Lower leg skin (tissue), 3 donors: ENCODE results near the gene OR6C2.

Source experiments
- POLR2A ChIP-seq, 2 donors: fragments of 450-650 bp; IDR thresholded peaks; one replicate each; pipeline ENCODE4 v1.6.1; 2016 to 2017; ENCODE audit warnings: antibody characterized with exemption in 2 of 2, mild to moderate bottlenecking in 1 of 2, moderate library complexity in 1 of 2
- TF ChIP-seq, protein P1 (sequence below), 3 donors: fragments of 450-650 bp; IDR thresholded peaks; one replicate each; pipeline ENCODE4 v1.5.1; 2016; ENCODE audit warnings: antibody characterized with exemption in 3 of 3, mild to moderate bottlenecking in 3 of 3, moderate library complexity in 2 of 3

DNA sequence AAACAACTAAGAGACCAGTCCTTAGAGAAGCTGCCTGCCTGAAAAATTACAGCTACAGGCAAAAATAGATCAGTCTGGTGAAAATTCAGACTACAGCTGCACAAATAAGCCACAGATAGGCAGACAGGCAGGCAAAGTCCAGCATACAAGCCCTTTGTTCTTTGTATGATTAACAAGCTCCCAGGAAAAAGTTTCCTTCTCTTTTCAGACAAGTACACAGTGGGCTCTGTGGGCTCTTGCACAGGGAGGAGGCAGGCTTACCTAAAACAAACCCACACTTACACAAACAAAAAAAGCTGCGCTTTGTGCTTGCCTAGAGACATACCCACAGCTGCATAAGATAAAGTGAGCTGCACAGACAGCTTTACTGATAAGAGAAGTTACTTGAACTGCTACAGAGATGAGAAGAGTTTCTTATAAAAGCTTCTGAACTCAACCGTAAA is 56.0 kb downstream of the OR6C2 start:
- TF ChIP-seq, protein P1, sequence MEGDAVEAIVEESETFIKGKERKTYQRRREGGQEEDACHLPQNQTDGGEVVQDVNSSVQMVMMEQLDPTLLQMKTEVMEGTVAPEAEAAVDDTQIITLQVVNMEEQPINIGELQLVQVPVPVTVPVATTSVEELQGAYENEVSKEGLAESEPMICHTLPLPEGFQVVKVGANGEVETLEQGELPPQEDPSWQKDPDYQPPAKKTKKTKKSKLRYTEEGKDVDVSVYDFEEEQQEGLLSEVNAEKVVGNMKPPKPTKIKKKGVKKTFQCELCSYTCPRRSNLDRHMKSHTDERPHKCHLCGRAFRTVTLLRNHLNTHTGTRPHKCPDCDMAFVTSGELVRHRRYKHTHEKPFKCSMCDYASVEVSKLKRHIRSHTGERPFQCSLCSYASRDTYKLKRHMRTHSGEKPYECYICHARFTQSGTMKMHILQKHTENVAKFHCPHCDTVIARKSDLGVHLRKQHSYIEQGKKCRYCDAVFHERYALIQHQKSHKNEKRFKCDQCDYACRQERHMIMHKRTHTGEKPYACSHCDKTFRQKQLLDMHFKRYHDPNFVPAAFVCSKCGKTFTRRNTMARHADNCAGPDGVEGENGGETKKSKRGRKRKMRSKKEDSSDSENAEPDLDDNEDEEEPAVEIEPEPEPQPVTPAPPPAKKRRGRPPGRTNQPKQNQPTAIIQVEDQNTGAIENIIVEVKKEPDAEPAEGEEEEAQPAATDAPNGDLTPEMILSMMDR (IDR thresholded peaks at IDR 0.05): no peak
- TF ChIP-seq POLR2A (IDR thresholded peaks at IDR 0.05): no peak
